ENCODE data around the gene FOXC1. TPM values are rescaled to one million over a fixed set of nuclear protein-coding genes. Genes with fewer than 3 reads are reported as not detected.

The FOXC1 gene
- total RNA-seq, 1 donor from 2014 or later = 7.1 TPM

GRCh38 chr6:1630771-1631217, 21.1 kb downstream of the FOXC1 start:
- TF ChIP-seq CTCF (IDR thresholded peaks at IDR 0.05; ENCODE audit: borderline replicate concordance) = no peak
- Histone ChIP-seq H3K36me3 (no peaks in the 10 kb centered on the region), H3K27me3 (ENCODE audit: low read depth) (peaks cover 66% of the 10 kb centered on the region), H3K4me1 (peaks cover 27% of the 10 kb centered on the region), H3K9me3 (replicated peaks) (no peaks in the 10 kb centered on the region), H3K4me3 (no peak overlapping the region), H3K27ac (replicated peaks) (no peak overlapping the region)
- intact Hi-C loops (cut with micrococcal nuclease) = no loop called here
- no peak for DNase-seq

GRCh38 chr6:1631251-1631650, 21.5 kb downstream of the FOXC1 start:
- H3K27me3 ChIP-seq (ENCODE audit: low read depth) = peaks cover 62% of the 10 kb centered on the region
- intact Hi-C loops (cut with micrococcal nuclease) = no loop called here
- H3K4me3 ChIP-seq = no peak overlapping the region
- no peak overlapping the region for H3K27ac ChIP-seq (replicated peaks)
- peaks cover 25% of the 10 kb centered on the region for H3K4me1 ChIP-seq
- H3K36me3 ChIP-seq = no peaks in the 10 kb centered on the region
- DNase-seq = no peak
- TF ChIP-seq CTCF (IDR thresholded peaks at IDR 0.05; ENCODE audit: borderline replicate concordance) = no peak
- no peaks in the 10 kb centered on the region for H3K9me3 ChIP-seq (replicated peaks)

- H3K4me1 ChIP-seq = peaks cover 20% of the 10 kb centered on the region
- H3K4me3 ChIP-seq = no peak overlapping the region
- intact Hi-C loops (cut with micrococcal nuclease) = no loop called here
- TF ChIP-seq CTCF (IDR thresholded peaks at IDR 0.05; ENCODE audit: borderline replicate concordance) = no peak
- peaks cover 40% of the 10 kb centered on the region for H3K27me3 ChIP-seq (ENCODE audit: low read depth)
- H3K36me3 ChIP-seq = no peaks in the 10 kb centered on the region
- H3K9me3 ChIP-seq (replicated peaks) = no peaks in the 10 kb centered on the region
- H3K27ac ChIP-seq (replicated peaks) = no peak overlapping the region
- DNase-seq = no peak
These were observed 23.8 kb downstream of the FOXC1 start for GRCh38 chr6:1633366-1634021.

GRCh38 chr6:1634081-1634480, 24.4 kb downstream of the FOXC1 start:
- DNase-seq = no peak
- Histone ChIP-seq H3K4me1 (peaks cover 20% of the 10 kb centered on the region), H3K27ac (replicated peaks) (no peak overlapping the region), H3K36me3 (no peaks in the 10 kb centered on the region), H3K4me3 (no peak overlapping the region), H3K9me3 (replicated peaks) (no peaks in the 10 kb centered on the region), H3K27me3 (ENCODE audit: low read depth) (peaks cover 34% of the 10 kb centered on the region)
- peak; percentile 23 for TF ChIP-seq CTCF (IDR thresholded peaks at IDR 0.05; ENCODE audit: borderline replicate concordance)
- intact Hi-C loops (cut with micrococcal nuclease) = no loop called here

- peaks cover 20% of the 10 kb centered on the region for H3K4me1 ChIP-seq
- no peaks in the 10 kb centered on the region for H3K36me3 ChIP-seq
- H3K9me3 ChIP-seq (replicated peaks) = no peaks in the 10 kb centered on the region
- DNase-seq = no peak
- peak overlapping the region; percentile 18 for H3K27ac ChIP-seq (replicated peaks)
- no peak overlapping the region for H3K4me3 ChIP-seq
- peaks cover 20% of the 10 kb centered on the region for H3K27me3 ChIP-seq (ENCODE audit: low read depth)
- intact Hi-C loops (cut with micrococcal nuclease) = no loop called here
- peak; percentile 27 for TF ChIP-seq CTCF (IDR thresholded peaks at IDR 0.05; ENCODE audit: borderline replicate concordance)
These were observed 25.7 kb downstream of the FOXC1 start for GRCh38 chr6:1635305-1636010.
